OCI-LY7 (cell line): Measurements from ENCODE around the gene EIF4B. TPM values are rescaled to one million over a fixed set of nuclear protein-coding genes. Genes with fewer than 3 reads are reported as not detected.
"Not testable (repeated sequence)": the region's sequence is repeated elsewhere in the genome, so short reads cannot be mapped to it uniquely, and the experiment has no call there.

Experiments
- BruUV-seq: library from RNA; stranded (reverse); fragments of 400-500 nt; replicated peaks from 2 replicates; lab custom pipeline; 2021; lab: Mats Ljungman, UMichigan
- CTCF ChIA-PET: fragments of 300-600 bp; sonication (Branson Sonifier 250); formaldehyde crosslinking; loops from one replicate; lab custom pipeline; 2022; ENCODE audit warnings: antibody characterized with exemption; ENCODE audit not compliant: unreplicated experiment; lab: Charles Lee
- POLR2A ChIA-PET: fragments of 300-600 bp; sonication (Branson Sonifier 250); formaldehyde crosslinking; loops from one replicate; lab custom pipeline; 2022; ENCODE audit warnings: antibody characterized with exemption; lab: Charles Lee
- DNase-seq: peaks from one replicate; pipeline ENCODE4 v3.0.0-alpha.2; 2015; ENCODE audit warnings: low spot score
- H2AFZ ChIP-seq: fragments of 200-600 bp; sonication (generic), shearing (Covaris generic); 2 replicates; pipeline ENCODE4 v1.6.1; 2014; ENCODE audit warnings: mild to moderate bottlenecking, antibody characterized with exemption, low read length, moderate library complexity
- H3K27ac ChIP-seq: fragments of 200-600 bp; sonication (generic); 2 replicates; pipeline ENCODE4 v1.5.1; 2014; ENCODE audit warnings: mixed run types, low read depth, mild to moderate bottlenecking, moderate library complexity, low read length, inconsistent platforms; ENCODE audit not compliant: poor library complexity, severe bottlenecking
- H3K36me3 ChIP-seq: fragments of 200-600 bp; sonication (generic); 2 replicates; pipeline ENCODE4 v1.6.1; 2014; ENCODE audit warnings: mild to moderate bottlenecking, antibody characterized with exemption, low read length, moderate library complexity, mixed read lengths; ENCODE audit not compliant: insufficient read depth
- H3K4me1 ChIP-seq: fragments of 200-600 bp; sonication (generic); 2 replicates; pipeline ENCODE4 v1.5.1; 2014; ENCODE audit warnings: mild to moderate bottlenecking, low read length; ENCODE audit not compliant: insufficient read depth, poor library complexity, severe bottlenecking
- H3K4me2 ChIP-seq: fragments of 200-600 bp; sonication (generic); 2 replicates; pipeline ENCODE4 v1.6.1; 2014; ENCODE audit warnings: mild to moderate bottlenecking, low read length
- H3K4me3 ChIP-seq: fragments of 200-600 bp; sonication (generic); 2 replicates; pipeline ENCODE4 v1.5.1; 2014; ENCODE audit warnings: mild to moderate bottlenecking, low read depth, low read length; ENCODE audit not compliant: poor library complexity, severe bottlenecking
- H3K79me2 ChIP-seq: fragments of 200-600 bp; sonication (generic); 2 replicates; pipeline ENCODE4 v1.6.1; 2016; ENCODE audit warnings: low read depth, mild to moderate bottlenecking, low read length, moderate library complexity, mixed read lengths; ENCODE audit not compliant: insufficient read depth
- H3K9me2 ChIP-seq: fragments of 200-600 bp; sonication (generic); 2 replicates; pipeline ENCODE4 v1.6.1; 2016; ENCODE audit warnings: mild to moderate bottlenecking, low read length, mixed read lengths; ENCODE audit not compliant: insufficient read depth
- H3K9me3 ChIP-seq: fragments of 200-600 bp; sonication (generic); 2 replicates; pipeline ENCODE4 v1.6.1; 2014; ENCODE audit warnings: mild to moderate bottlenecking, mixed run types, low read length, mixed read lengths
- H4K20me1 ChIP-seq: fragments of 200-600 bp; sonication (generic); 2 replicates; pipeline ENCODE4 v1.6.1; 2014; ENCODE audit warnings: mild to moderate bottlenecking, antibody characterized with exemption, low read length, moderate library complexity, mixed read lengths; ENCODE audit not compliant: insufficient read depth
- EZH2phosphoT487 ChIP-seq: fragments of 200-600 bp; sonication (generic); IDR thresholded peaks from 2 replicates; pipeline ENCODE4 v1.6.1; 2018; ENCODE audit warnings: low read depth, borderline replicate concordance, mild to moderate bottlenecking, mixed run types, antibody characterized with exemption, low read length, moderate library complexity, mixed read lengths
- intact Hi-C: fragments of 100-400 bp; cut with micrococcal nuclease; formaldehyde crosslinking; loops from one replicate; pipeline ENCODE4 v1.10.0; 2022; ENCODE audit not compliant: unreplicated experiment
- total RNA-seq, 2 experiments: library from RNA; depleted of rRNA in 1 of 2; stranded (reverse); fragments of >200 nt in 1 of 2; shearing (Covaris generic) in 1 of 2; gene quantifications; 2 replicates each; pipeline ENCODE4 v1.2.3, GENCODE V29; 2014 to 2022
- TF ChIP-seq, protein P1 (sequence below): fragments of 200-600 bp; sonication (generic); conservative IDR thresholded peaks from 2 replicates; pipeline ENCODE4 v1.5.1; 2014; ENCODE audit warnings: mild to moderate bottlenecking, antibody characterized with exemption, low read length, moderate library complexity, mixed read lengths

Gene EIF4B
- total RNA-seq, 2 experiments from 2014 or later, result 645 to 745 TPM

- Histone ChIP-seq H3K79me2 (peaks cover 100% of the 10 kb centered on the region), H4K20me1 (peaks cover 66% of the 10 kb centered on the region), H2AFZ (no peak overlapping the region), H3K27ac (no peak overlapping the region), H3K4me3 (no peak overlapping the region), H3K4me1 (peaks cover 38% of the 10 kb centered on the region), H3K4me2 (no peak overlapping the region), H3K9me2 (no peaks in the 10 kb centered on the region), H3K36me3 (peaks cover 99% of the 10 kb centered on the region), H3K9me3 (peaks cover 9% of the 10 kb centered on the region; the same call in 1 of the 2 replicates)
- POLR2A ChIA-PET, result no interaction called here
- CTCF ChIA-PET, result no interaction called here
- no peak for DNase-seq
- intact Hi-C loops, result no loop called here
- no TSS peak for BruUV-seq
- TF ChIP-seq EZH2phosphoT487, result no peak
- TF ChIP-seq, protein P1, sequence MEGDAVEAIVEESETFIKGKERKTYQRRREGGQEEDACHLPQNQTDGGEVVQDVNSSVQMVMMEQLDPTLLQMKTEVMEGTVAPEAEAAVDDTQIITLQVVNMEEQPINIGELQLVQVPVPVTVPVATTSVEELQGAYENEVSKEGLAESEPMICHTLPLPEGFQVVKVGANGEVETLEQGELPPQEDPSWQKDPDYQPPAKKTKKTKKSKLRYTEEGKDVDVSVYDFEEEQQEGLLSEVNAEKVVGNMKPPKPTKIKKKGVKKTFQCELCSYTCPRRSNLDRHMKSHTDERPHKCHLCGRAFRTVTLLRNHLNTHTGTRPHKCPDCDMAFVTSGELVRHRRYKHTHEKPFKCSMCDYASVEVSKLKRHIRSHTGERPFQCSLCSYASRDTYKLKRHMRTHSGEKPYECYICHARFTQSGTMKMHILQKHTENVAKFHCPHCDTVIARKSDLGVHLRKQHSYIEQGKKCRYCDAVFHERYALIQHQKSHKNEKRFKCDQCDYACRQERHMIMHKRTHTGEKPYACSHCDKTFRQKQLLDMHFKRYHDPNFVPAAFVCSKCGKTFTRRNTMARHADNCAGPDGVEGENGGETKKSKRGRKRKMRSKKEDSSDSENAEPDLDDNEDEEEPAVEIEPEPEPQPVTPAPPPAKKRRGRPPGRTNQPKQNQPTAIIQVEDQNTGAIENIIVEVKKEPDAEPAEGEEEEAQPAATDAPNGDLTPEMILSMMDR, result no peak
Measured at GRCh38 chr12:53012928-53013327, 6.7 kb downstream of the EIF4B start.

- H3K4me1 ChIP-seq, result peaks cover 20% of the 10 kb centered on the region
- no peak overlapping the region for H2AFZ ChIP-seq
- TF ChIP-seq, protein P1, result no peak
- intact Hi-C loops, result no loop called here
- BruUV-seq, result no TSS peak
- H3K27ac ChIP-seq, result no peak overlapping the region
- H3K79me2 ChIP-seq, result peaks cover 91% of the 10 kb centered on the region
- peaks cover 9% of the 10 kb centered on the region; the same call in 1 of the 2 replicates for H3K9me3 ChIP-seq
- ChIA-PET CTCF (no interaction called here), POLR2A (interaction anchor here (1.3 kb wide), 1 partner anchor 12 kb away, joined by 3 read pairs; no protein-coding TSS in a partner anchor)
- peaks cover 52% of the 10 kb centered on the region for H4K20me1 ChIP-seq
- H3K9me2 ChIP-seq, result no peaks in the 10 kb centered on the region
- H3K36me3 ChIP-seq, result peaks cover 98% of the 10 kb centered on the region
- no peak for DNase-seq
- H3K4me3 ChIP-seq, result no peak overlapping the region
- no peak overlapping the region for H3K4me2 ChIP-seq
Measured at GRCh38 chr12:53014709-53015108, 8.5 kb downstream of the EIF4B start.

GRCh38 chr12:53025250-53025649 is 19.0 kb downstream of the EIF4B start:
- intact Hi-C loops, result no loop called here
- TF ChIP-seq EZH2phosphoT487, result no peak
- TF ChIP-seq, protein P1, result no peak
- no peaks in the 10 kb centered on the region for H3K9me2 ChIP-seq
- no peak overlapping the region for H3K27ac ChIP-seq
- H3K4me1 ChIP-seq, result no peaks in the 10 kb centered on the region
- no TSS peak for BruUV-seq
- peaks cover 50% of the 10 kb centered on the region; the same call in 1 of the 2 replicates for H3K79me2 ChIP-seq
- H4K20me1 ChIP-seq, result peaks cover 16% of the 10 kb centered on the region
- no peak overlapping the region for H3K4me2 ChIP-seq
- CTCF ChIA-PET, result no interaction called here
- H3K9me3 ChIP-seq, result no peaks in the 10 kb centered on the region
- H3K36me3 ChIP-seq, result peaks cover 96% of the 10 kb centered on the region
- H3K4me3 ChIP-seq, result no peak overlapping the region
- no peak overlapping the region for H2AFZ ChIP-seq
- no peak for DNase-seq
- POLR2A ChIA-PET, result no interaction called here

DNA sequence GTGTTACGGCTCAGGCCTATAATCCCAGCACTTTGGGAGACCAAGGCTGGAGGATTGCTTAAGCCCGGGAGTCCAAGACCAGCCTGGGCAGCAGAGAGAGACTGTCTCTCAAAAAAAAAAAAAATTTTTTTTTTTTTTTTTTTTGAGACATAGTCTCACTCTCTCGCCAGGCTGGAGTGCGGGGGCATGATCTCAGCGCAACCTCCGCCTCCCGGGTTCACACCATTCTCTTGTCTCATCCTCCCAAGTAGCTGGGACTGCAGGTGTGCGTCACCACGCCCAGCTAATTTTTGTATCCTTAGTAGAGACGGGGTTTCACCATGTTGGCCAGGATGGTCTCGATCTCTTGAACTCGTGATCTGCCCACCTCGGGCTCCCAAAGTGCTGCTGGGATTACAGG is 20.8 kb downstream of the EIF4B start:
- Histone ChIP-seq H3K79me2 (peaks cover 42% of the 10 kb centered on the region; the same call in 1 of the 2 replicates), H3K36me3 (peaks cover 96% of the 10 kb centered on the region)
- intact Hi-C loops, H3K4me3 ChIP-seq, H3K27ac ChIP-seq, H3K4me2 ChIP-seq, H4K20me1 ChIP-seq, H3K9me3 ChIP-seq, H3K9me2 ChIP-seq, BruUV-seq, H2AFZ ChIP-seq, DNase-seq, H3K4me1 ChIP-seq: not testable (repeated sequence)
- CTCF ChIA-PET, result interaction anchor here (0.6 kb wide), 1 partner anchor 726 kb away, joined by 4 read pairs; no protein-coding TSS in a partner anchor
- POLR2A ChIA-PET, result interaction anchor here (0.5 to 1.7 kb wide), 3 partner anchors 12 to 92 kb away, joined by 3 to 7 read pairs (median 4); no protein-coding TSS in a partner anchor
